HG02870 (cell line): ENCODE data around the gene RGPD8.
"Not testable (repeated sequence)": the region's sequence is repeated elsewhere in the genome, so short reads cannot be mapped to it uniquely, and the experiment has no call there.

ENCODE experiments used
- ATAC-seq: cut with Tn5 transposase; IDR thresholded peaks from one replicate; pipeline ENCODE4 v1.9.1; 2021; ENCODE audit warnings: mild to moderate bottlenecking, moderate library complexity; ENCODE audit not compliant: unreplicated experiment

RGPD8 gene

DNA sequence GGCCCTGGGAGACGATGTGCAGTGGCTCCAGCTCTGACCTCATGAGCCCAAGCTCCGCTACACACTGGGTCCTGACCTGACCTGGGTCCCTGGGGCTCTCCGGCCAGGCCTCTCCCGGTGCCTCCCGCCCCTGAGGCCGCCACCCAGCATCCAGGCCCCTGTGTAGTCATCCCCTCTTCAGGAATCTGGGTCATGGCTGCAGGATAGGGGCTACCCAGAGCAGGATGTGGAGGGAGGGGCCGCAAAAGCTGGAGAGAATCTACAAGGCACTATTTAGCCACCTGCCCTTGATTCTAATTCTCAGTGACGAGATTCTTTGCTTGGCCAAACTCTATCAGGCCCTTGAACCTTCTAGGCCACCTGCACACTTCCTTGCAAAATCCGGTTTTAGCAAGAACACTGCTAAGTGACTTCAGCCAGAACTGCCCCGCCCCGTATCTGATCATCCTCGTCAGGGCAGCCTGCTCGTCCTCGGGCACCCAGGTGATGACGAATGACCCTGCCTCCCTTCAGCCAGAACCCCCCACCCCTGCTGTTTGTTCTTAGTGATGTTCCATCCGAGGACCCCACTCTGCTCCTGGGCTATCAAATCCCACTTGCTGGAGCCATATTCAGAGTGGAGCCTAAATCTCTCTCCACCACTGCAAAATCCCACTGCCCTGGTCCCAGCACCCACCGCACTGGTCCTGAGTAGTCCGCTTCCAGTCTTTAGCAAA lies 2.4 kb upstream of the RGPD8 start:
- ATAC-seq = not testable (repeated sequence)

DNA sequence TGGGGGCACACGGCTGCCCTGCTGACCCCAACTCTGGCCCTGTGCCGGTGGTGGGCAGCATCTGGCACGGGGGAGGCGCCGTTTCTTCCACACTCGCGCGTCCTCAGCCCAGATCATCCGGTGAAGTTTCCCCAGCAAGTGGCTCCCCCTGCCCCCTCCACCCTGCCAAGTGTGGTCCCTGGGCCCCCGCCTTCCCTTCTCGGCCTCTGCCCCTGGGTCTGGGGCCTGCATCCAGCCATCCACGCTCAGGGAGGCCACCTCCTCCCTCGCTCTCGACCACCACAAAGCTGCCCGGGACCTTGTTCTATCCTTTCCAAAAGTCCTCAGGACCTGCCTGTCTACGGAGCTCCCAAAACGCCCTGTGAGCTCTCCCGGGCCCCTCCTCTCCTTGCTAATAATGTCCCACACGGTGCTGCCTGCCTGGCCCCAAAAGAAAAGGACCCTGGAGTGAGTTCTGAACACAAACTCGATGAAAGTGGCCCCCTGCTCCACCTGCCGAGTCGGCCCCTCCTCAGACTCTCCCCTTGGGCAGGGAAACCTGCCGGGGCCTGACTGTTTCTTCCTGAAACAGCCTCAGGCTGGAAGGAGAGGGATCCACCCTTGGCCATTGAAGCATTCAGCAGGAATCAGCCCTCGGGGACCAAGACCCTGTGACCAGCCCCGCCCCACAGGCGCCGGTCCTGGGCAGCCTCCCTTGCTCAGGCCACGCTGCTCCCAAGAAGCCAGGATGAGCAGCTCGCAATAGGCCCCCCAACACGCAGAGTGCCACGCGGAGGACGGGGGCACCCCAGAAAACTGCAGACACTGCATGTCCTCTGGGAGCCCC lies 1.7 kb upstream of the RGPD8 start:
- not testable (repeated sequence) for ATAC-seq

DNA sequence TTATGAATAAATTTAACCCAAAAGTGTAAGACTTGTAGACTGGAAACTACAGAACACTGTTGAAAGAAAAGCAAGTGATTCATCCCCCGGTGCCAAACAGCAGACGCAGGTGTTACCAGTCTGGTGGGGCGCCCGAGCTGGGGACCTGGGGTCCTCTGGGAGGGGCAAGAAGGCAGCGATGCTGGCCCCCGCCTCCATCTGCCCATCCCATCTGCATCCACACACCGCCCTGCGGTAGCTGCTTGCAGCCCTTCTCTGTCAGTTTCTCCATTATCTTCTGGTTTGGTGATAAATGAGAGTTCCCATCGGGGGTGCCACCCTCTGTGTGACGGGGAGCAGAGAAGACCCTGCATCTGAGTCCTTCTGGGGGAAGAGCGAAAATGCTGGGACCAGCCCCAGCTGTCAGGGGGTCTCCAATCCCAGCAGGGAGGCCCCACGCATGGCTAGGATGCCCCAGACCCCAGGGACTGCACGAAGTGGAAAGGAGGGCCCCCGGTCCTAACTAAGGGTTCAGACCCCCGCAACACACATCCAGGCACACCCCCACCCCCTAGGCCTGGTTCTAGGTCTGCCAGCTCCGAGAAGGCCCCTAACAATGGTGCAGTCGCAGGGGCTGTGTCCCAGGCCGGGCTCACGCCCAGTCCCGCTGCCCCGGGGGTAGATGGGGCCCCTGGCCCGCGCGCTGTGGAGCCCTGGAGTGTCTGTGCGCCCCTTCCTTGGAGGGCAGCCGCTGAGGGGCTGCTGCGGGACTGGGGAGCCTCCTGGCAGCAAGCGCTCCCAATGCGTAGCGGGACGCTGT lies 686 bp upstream of the RGPD8 start:
- ATAC-seq = no peak

DNA sequence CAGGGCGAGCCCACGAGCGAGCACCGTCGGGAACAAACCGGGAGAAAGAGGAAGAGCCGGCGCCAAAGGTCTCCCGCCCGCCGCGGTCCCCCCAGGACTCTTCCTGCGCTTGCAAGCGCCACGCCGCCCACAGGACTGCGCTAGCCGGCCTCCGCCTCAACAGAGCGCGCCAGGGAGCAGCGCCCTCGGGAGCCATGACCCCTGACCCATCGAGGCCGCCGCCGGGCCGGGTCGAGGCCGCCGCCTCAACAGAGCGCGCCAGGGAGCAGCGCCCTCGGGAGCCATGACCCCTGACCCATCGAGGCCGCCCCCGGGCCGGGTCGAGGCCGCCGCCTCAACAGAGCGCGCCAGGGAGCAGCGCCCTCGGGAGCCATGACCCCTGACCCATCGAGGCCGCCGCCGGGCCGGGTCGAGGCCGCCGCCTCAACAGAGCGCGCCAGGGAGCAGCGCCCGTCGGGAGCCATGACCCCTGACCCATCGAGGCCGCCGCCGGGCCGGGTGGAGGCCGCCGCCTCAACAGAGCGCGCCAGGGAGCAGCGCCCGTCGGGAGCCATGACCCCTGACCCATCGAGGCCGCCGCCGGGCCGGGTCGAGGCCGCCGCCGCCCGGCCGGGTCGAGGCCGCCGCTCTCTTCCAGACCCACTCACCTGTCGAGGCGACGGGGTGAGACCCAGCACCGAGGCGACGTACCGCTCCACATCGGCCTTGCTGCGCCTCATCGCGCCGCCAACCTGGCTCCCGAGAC lies 538 bp downstream of the RGPD8 start:
- not testable (repeated sequence) for ATAC-seq

DNA sequence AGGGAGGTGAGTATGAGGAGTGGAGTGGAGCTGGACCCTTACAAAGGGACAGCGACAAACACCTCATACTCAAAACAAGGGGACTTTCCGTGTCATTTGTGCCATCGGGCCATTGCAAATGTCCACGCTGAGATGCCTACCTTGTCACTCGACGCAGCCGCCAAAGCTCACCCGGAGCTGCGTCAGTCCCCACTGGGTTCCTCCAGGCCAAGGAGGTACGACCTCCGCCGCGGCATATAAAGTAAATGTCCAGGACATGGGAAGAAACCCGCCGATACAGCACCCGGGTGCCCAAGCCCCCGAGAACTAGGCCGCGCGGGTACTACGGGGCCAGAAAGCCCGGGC lies 1.1 kb downstream of the RGPD8 start:
- not testable (repeated sequence) for ATAC-seq

DNA sequence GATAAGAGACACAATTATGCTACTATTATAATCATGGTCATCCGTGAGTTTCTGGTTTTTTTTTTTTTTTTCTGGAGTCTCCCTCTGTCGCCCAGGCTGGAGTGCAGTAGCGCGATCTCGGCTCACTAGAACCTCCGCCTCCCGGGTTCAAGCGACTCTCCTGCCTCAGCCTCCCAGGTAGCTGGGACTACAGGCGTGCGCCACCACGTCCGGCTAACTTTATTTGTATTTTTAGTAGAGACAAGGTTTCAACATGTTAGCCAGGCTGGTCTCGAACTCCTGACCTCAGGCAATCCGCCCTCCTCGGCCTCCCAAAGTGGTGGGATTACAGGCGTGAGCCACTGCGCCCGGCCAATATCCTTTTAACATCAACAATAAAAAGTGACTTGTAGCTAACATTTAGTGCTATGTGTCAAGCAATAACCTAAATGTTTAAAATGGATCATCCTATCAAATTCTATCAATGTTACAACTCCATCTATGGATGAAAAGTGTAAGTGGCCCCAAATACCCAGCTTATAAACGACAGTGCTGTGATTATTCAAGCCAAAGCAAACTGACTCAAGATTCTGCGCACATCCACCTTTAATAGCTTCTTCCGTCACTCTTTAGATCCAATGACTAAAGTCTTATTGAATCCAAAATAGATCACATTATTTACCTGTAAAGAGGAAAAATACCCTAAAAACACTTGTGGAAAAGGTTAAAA lies 1.7 kb downstream of the RGPD8 start:
- not testable (repeated sequence) for ATAC-seq

DNA sequence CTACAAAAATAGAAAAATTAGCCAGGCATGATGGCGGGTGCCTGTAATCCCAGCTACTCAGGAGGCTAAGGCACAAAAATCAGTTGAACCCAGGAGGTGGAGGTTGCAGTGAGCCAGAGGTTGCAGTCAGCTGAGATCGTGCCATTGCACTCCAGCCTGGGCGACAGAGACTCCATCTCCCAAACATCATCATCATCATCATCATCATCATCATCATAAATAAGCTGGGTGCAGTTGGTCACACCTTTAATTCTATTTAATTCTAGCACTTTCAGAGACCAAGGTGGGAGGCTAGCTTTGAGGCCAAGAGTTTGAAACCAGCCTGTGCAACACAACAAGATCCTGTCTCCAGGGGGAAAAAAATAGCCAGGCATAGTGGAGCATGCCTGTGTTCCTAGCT lies 8.9 kb downstream of the RGPD8 start:
- not testable (repeated sequence) for ATAC-seq

DNA sequence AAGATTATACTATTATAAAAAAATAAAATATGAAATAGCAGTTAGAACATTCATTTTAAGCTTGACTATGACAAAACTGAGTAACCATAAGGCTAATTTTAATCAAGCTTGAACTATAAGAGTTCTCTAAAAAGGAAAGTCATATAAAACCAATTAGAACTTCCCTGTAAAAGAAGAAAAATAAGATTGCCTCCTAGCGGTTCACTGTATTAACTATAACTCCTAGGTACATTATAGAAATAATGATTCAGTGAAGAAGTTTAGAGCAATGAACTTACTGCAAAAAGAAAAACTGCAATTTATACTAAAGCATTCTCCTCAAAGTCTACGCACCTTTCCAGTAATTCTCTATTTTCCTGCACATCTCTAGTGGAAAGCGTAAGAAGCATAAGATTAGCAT lies 16.6 kb downstream of the RGPD8 start:
- not testable (repeated sequence) for ATAC-seq

DNA sequence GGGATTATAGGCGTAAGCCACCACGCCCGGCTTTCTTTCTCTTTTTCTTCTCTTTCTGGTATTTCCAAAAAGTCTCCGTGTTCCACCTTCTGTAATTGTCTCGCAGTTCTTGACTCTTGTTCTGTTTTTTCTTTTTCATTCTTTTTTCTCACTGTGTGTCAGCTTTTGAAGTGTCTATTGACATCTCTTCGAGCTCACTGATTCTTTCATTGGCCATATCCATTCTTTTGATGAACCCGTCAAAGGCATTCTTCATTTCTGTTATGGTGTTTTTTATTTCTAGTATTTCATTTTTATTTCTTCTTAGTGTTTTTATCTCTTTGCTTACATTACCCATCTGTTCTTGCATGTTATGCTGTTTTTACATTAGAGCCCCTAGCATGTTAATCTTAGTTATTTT lies 73.4 kb downstream of the RGPD8 start:
- not testable (repeated sequence) for ATAC-seq

DNA sequence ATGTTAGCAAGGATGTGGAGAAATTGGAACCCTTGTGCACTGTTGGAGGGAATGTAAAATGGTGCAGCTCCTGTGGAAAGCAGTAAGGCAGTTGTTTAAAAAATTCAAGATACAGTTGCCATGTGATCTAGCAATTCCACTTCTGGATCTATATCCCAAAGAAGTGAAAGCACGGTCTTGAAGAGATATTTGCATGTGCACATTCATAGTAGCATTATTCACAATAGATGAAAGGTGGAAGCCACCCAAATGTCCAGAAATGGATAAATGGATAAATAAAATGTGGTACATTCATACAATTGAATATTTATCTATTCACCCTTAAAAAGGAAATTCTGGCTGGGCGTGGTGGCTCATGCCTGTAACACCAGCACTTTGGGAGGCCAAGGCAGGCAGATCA lies 79.1 kb downstream of the RGPD8 start:
- ATAC-seq = not testable (repeated sequence)

DNA sequence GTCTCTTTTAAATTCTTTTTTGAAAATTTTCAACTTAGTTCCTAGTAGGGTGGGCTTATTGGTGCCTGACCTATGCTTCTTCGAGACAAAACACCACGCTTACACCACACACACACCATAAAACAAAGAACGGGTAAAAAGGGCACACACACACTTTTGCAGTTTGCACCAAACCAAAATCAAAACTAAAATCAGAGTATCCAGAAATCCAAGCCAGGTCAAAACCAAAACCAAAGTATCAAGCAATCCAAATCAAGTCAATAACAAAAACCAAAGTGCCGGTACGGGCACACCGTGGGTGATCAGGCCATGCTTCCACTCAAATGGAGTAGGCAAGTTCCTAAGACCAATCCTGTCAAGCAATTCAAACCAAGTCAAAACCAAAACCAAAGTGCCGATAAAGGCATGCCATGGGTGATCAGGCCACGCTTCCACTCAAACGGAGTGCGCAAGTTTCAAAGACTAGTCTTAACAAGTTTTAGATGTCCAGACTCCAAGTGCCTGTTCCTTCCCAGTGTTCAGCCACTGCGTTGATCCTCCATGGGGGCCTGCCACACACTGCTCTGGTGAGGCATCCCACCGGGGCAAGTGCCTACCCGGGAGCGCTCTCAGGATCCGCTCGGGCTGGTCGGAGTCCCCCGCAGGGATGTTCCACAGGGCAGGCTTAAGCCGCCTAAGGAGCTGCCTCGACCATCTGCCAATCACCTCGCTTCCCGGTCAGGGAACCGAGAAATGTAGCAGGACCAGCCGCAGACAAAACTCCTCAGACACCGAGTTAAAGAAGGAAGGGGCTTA lies 80.4 kb downstream of the RGPD8 start:
- ATAC-seq = not testable (repeated sequence)

DNA sequence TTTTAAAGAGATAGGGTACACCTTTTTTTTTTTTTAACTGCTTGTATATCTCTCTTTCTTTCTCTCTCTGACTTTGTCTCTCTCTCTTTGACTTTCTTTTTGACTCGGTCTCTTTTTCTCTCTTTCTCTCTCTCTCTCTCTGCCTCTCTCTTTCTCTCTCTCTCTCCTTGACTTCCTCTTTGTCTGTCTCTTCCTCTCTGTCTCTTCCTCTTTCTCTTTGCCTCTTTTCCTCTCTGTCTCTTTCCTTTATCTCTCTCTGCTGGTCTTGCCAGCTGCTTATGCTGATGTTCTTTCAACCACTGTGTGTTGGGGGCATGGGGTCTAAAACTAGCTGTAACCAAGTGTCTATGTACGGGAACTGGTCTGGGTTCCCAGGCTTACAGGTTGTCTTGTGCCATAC lies 81.2 kb downstream of the RGPD8 start:
- not testable (repeated sequence) for ATAC-seq

DNA sequence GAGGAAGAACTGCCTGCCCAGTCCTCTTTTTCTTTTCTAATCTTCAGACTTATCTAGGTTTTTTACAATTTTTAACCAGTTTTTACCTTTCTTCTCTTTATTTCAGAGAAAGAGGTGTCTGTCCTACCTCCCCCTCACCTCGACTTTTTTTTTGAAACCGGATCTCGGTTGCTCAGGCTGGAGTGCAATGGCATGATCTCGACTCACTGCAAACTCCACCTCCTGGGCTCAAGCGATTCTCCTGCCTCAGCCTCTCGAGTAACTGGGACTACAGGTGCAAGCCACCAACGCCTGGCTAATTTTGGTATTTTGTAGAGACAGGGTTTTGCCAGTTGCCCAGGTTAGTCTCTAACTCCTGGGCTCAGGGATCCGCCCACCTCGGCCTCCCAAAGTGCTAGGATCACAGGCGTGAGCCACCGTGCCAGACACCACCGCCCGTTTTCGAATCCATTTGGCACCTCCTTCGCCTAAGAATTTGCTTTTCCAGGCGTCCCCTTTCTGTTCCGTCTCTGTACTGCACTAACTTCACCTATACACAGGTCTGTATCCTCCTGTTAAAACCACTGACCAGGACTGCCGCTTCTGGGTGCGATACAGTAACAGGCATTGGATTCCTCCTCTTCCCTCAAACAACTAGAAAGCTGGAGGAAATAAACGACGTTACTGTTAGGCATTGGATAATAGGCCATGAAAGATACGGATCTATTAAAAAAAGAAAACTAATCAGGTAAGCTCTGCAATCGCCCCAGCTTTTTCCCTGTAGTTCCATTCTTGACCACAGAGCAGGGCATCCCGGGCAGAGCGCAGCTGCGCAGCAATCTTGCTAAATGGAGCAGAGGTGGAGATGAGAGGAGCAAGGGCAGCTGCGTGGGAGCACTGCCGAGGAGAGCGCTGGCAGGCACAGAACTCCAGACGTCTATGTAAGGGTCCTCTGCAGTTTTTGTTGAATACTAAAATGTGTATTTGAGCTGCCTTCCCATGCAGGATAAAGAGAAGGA lies 88.1 kb downstream of the RGPD8 start:
- no peak for ATAC-seq

DNA sequence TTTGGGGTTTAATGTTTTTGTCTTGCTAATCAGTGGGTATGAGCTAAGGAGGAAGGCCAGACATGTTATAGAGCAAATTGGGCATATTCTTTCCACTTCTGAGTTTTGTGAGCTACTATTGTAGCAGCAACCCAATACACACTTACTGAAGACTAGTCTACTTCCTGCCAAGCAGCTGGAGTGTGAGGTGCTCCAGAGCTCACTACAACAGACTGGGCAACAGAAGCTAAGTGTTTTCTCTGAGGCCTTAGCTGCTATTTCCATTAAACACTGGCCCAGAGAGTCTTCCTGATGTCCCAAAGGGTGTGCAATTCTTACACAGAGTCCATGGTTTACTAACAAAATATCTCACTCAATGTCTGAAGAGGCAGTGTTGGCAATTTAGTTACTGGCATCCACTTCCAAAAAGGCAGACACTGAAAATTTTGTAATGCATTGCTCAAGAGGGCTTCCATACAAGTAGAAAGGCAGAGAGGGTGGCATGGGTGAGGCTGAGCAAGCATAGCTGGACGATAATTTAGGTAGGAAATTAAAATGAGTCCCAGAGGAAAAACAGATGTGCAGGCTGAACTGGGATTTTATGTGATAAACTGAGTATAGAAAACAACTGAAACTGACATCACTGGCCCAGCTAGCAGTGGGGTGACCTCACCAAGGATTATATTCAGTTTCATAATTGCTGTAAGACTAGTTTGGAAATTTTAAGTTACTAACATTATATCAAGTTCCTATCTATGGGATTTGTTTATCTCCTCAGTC lies 89.4 kb downstream of the RGPD8 start:
- no peak for ATAC-seq

DNA sequence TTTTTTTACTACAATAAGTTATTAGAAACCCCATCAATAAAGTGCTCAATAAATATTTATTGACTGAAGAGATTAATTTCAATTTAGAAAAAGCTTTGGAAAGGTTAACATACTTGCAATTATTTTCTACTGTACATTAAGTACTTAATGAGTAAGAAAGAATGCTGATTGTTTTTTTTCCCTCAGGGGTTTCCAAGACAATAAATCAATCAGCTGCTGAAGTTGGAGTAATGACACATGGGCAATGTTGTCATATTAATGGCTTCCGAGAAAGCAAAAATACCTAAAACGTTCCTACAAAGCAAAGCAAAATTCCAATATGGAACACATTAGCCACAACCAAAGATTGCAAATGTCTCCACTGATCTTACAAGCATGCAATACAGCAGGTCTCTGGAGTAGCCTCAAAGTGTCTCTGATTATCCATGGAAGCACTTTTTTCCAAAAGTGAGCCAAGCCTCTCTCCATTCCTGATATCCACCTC lies 91.3 kb downstream of the RGPD8 start:
- ATAC-seq = no peak

DNA sequence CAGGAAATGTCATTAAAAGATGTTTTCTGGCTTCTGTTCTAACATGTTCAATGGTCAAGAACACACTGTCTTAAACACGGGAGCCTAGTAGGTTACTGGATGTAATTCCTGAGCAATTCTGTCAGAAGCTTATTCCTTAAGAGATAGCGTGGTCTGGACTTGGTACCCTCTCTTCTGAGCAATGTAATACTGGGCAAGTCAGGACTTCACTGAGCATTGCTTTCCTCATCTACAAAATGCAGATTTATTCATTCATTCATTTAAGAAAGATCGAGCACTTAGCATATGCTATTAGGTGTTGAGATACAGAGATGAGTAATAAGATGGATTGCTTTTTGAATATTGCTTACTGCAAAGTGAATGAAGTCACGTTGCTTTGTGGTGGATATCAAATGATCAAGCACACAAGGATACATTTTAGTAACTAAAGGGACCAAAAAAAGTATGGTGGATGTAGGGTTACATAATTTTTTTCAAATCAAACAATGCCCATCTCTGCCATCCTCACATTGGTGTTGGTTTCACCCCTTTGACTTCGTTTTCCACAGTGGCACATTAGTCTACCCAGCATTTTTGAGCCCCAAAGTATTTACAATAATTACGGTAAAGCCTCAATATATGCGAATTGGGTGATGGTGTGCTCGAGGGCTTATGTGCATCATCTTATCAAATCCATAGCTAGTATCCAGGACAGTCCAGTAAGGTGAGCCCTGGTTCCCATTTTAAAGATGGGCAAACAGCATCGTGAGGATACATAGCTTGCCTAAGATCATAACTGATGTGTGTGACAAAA lies 92.8 kb downstream of the RGPD8 start:
- no peak for ATAC-seq

DNA sequence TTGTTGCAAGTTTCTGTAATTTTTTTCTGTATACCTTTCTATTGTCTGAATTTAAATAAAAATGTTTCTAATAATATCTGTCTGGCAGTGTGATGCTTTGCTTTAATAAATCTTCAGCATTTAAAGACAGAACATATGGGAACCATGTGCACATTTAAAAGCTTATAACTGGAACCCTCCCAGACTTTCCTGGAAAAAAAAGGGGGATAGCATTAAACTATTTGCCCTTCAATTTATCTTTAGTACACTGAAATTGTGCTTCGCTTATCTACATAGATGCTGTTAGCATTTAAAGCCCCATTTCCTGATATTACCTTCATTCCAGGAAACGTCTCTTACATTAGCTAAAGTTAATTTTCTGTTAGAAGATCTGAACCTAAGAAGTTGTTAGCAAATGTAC lies 93.5 kb downstream of the RGPD8 start:
- ATAC-seq = no peak
